ENCODE results near the gene CYBB.

DNA sequence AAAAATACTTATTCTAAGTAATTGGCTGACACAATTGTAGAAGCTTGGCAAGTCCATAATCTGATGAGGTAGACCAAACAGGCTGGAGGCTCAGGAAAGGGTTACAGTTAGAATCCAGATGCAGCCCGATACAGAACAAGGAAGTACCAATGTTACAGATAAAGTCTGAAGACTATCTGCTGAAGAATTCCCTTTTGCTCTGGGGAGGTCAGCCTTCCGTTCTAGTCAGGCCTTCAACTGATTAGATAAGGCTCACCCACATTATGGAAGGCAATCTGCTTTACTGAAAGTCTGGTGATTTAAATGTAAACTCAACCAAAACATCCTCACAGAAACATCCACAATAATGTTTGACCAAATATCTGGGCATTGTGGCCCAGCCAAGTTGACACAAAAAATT, 74.9 kb downstream of the CYBB start:
- TF ChIP-seq, protein P1, sequence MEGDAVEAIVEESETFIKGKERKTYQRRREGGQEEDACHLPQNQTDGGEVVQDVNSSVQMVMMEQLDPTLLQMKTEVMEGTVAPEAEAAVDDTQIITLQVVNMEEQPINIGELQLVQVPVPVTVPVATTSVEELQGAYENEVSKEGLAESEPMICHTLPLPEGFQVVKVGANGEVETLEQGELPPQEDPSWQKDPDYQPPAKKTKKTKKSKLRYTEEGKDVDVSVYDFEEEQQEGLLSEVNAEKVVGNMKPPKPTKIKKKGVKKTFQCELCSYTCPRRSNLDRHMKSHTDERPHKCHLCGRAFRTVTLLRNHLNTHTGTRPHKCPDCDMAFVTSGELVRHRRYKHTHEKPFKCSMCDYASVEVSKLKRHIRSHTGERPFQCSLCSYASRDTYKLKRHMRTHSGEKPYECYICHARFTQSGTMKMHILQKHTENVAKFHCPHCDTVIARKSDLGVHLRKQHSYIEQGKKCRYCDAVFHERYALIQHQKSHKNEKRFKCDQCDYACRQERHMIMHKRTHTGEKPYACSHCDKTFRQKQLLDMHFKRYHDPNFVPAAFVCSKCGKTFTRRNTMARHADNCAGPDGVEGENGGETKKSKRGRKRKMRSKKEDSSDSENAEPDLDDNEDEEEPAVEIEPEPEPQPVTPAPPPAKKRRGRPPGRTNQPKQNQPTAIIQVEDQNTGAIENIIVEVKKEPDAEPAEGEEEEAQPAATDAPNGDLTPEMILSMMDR (IDR thresholded peaks at IDR 0.05) = no peak
- TF ChIP-seq POLR2A (IDR thresholded peaks at IDR 0.05) = no peak
- no peak for TF ChIP-seq POLR2AphosphoS5 (IDR thresholded peaks at IDR 0.05)
- TF ChIP-seq EP300 (IDR thresholded peaks at IDR 0.05) = no peak
